Measurements from ENCODE around the gene SURF1. TPM values are rescaled to one million over a fixed set of nuclear protein-coding genes. Genes with fewer than 3 reads are reported as not detected.

SURF1 gene
- total RNA-seq, 1 donor from 2014 or later = 36.2 TPM

GRCh38 chr9:133384736-133385321, 28.5 kb upstream of the SURF1 start:
- no peak for DNase-seq (ENCODE audit: extremely low spot score, unreplicated experiment)
- Mint-ChIP-seq H3K4me3 (ENCODE audit: unreplicated experiment) (no peak overlapping the region), H3K36me3 (ENCODE audit: unreplicated experiment) (no peaks in the 10 kb centered on the region), H3K4me1 (ENCODE audit: unreplicated experiment) (no peaks in the 10 kb centered on the region), H3K27me3 (ENCODE audit: unreplicated experiment) (no peaks in the 10 kb centered on the region), H3K9me3 (ENCODE audit: unreplicated experiment) (no peaks in the 10 kb centered on the region), H3K27ac (ENCODE audit: unreplicated experiment) (no peak overlapping the region)
- TF ChIP-seq, protein P1, sequence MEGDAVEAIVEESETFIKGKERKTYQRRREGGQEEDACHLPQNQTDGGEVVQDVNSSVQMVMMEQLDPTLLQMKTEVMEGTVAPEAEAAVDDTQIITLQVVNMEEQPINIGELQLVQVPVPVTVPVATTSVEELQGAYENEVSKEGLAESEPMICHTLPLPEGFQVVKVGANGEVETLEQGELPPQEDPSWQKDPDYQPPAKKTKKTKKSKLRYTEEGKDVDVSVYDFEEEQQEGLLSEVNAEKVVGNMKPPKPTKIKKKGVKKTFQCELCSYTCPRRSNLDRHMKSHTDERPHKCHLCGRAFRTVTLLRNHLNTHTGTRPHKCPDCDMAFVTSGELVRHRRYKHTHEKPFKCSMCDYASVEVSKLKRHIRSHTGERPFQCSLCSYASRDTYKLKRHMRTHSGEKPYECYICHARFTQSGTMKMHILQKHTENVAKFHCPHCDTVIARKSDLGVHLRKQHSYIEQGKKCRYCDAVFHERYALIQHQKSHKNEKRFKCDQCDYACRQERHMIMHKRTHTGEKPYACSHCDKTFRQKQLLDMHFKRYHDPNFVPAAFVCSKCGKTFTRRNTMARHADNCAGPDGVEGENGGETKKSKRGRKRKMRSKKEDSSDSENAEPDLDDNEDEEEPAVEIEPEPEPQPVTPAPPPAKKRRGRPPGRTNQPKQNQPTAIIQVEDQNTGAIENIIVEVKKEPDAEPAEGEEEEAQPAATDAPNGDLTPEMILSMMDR (IDR thresholded peaks at IDR 0.05) = no peak

DNA sequence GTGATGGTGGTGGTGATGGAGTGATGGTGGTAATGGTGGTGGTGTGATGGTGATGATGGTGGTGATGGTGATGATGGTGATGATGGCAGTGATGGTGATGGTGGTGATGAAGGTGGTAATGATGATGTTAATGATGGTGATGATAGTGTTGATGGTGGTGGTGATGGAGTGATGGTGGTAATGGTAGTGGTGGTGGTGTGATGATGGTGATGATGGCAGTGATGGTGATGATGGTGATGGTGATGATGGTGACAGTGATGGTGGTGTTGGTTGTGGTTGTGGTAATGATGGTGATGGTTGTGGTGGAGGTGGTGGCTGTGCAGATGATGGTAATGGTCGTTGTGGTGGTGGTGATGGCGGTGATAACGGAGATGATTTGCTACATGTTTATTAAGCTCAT, 27.2 kb upstream of the SURF1 start:
- H3K27ac Mint-ChIP-seq (ENCODE audit: unreplicated experiment) = no peak overlapping the region
- H3K4me3 Mint-ChIP-seq (ENCODE audit: unreplicated experiment) = no peak overlapping the region
- TF ChIP-seq, protein P1 (IDR thresholded peaks at IDR 0.05) = no peak
- no peaks in the 10 kb centered on the region for H3K9me3 Mint-ChIP-seq (ENCODE audit: unreplicated experiment)
- no peak for DNase-seq (ENCODE audit: extremely low spot score, unreplicated experiment)
- no peaks in the 10 kb centered on the region for H3K27me3 Mint-ChIP-seq (ENCODE audit: unreplicated experiment)
- H3K4me1 Mint-ChIP-seq (ENCODE audit: unreplicated experiment) = no peaks in the 10 kb centered on the region
- no peaks in the 10 kb centered on the region for H3K36me3 Mint-ChIP-seq (ENCODE audit: unreplicated experiment)

- Mint-ChIP-seq H3K4me3 (ENCODE audit: unreplicated experiment) (no peak overlapping the region), H3K4me1 (ENCODE audit: unreplicated experiment) (peaks cover 2% of the 10 kb centered on the region), H3K36me3 (ENCODE audit: unreplicated experiment) (no peaks in the 10 kb centered on the region), H3K9me3 (ENCODE audit: unreplicated experiment) (no peaks in the 10 kb centered on the region), H3K27ac (ENCODE audit: unreplicated experiment) (no peak overlapping the region), H3K27me3 (ENCODE audit: unreplicated experiment) (no peaks in the 10 kb centered on the region)
- DNase-seq (ENCODE audit: extremely low spot score, unreplicated experiment) = no peak
- TF ChIP-seq, protein P1 (IDR thresholded peaks at IDR 0.05) = no peak
Measured at GRCh38 chr9:133382507-133383141, 26.3 kb upstream of the SURF1 start.

GRCh38 chr9:133380734-133381133, 24.4 kb upstream of the SURF1 start:
- Mint-ChIP-seq H3K36me3 (ENCODE audit: unreplicated experiment) (no peaks in the 10 kb centered on the region), H3K9me3 (ENCODE audit: unreplicated experiment) (no peaks in the 10 kb centered on the region), H3K27ac (ENCODE audit: unreplicated experiment) (no peak overlapping the region), H3K4me1 (ENCODE audit: unreplicated experiment) (peaks cover 4% of the 10 kb centered on the region), H3K4me3 (ENCODE audit: unreplicated experiment) (no peak overlapping the region), H3K27me3 (ENCODE audit: unreplicated experiment) (no peaks in the 10 kb centered on the region)
- TF ChIP-seq, protein P1 (IDR thresholded peaks at IDR 0.05) = no peak
- no peak for DNase-seq (ENCODE audit: extremely low spot score, unreplicated experiment)

- Mint-ChIP-seq H3K27me3 (ENCODE audit: unreplicated experiment) (no peaks in the 10 kb centered on the region), H3K36me3 (ENCODE audit: unreplicated experiment) (no peaks in the 10 kb centered on the region), H3K4me3 (ENCODE audit: unreplicated experiment) (no peak overlapping the region), H3K9me3 (ENCODE audit: unreplicated experiment) (no peaks in the 10 kb centered on the region), H3K4me1 (ENCODE audit: unreplicated experiment) (peaks cover 10% of the 10 kb centered on the region), H3K27ac (ENCODE audit: unreplicated experiment) (no peak overlapping the region)
- TF ChIP-seq, protein P1 (IDR thresholded peaks at IDR 0.05) = no peak
- DNase-seq (ENCODE audit: extremely low spot score, unreplicated experiment) = no peak
Measured at GRCh38 chr9:133379153-133380086, 23.1 kb upstream of the SURF1 start.

Measured in osteocyte (in vitro differentiated cells).